IMR-90 (cell line): ENCODE data around the gene BCAS3. TPM values are rescaled to one million over a fixed set of nuclear protein-coding genes. Genes with fewer than 3 reads are reported as not detected.

Source experiments
- ATAC-seq: fragments of 200-7000 bp; cut with Tn5 transposase; 2 replicates; pipeline ENCODE4 v1.9.1; 2020; ENCODE audit warnings: low read depth, mild to moderate bottlenecking, moderate library complexity
- BruUV-seq: library from RNA; stranded (reverse); fragments of 400-500 nt; replicated peaks from 2 replicates; lab custom pipeline; 2021; lab: Mats Ljungman, UMichigan
- CTCF ChIA-PET: fragments of 300-600 bp; formaldehyde crosslinking; extraction: SDS; loops from one replicate; lab custom pipeline; 2021; ENCODE audit warnings: antibody characterized with exemption; lab: Yijun Ruan, JAX
- POLR2A ChIA-PET: fragments of 300-600 bp; sonication (Branson Sonifier 250); formaldehyde crosslinking; loops from one replicate; lab custom pipeline; 2022; ENCODE audit warnings: antibody characterized with exemption; ENCODE audit not compliant: unreplicated experiment; lab: Charles Lee
- DNase-seq: peaks from one replicate; pipeline ENCODE4 v3.0.0; 2013
- H2AFZ ChIP-seq: replicated peaks from 2 replicates; pipeline ENCODE3; 2013; ENCODE audit warnings: low read length, mild to moderate bottlenecking; ENCODE audit not compliant: poor library complexity
- H2AK5ac ChIP-seq: 2 replicates; pipeline ENCODE4 v1.6.1; 2013; ENCODE audit warnings: low read depth, low read length, inconsistent platforms
- H2AK9ac ChIP-seq: replicated peaks from 2 replicates; pipeline ENCODE3; 2013; ENCODE audit warnings: mild to moderate bottlenecking, low read depth, low read length, moderate library complexity; ENCODE audit not compliant: poor library complexity
- H2BK120ac ChIP-seq: 2 replicates; pipeline ENCODE4 v1.6.1; 2013; ENCODE audit warnings: low read depth, low read length, inconsistent platforms
- H2BK15ac ChIP-seq: 3 replicates; pipeline ENCODE4 v1.6.1; 2013; ENCODE audit warnings: low read depth, low read length, inconsistent platforms
- H2BK20ac ChIP-seq: 2 replicates; pipeline ENCODE4 v1.6.1; 2013; ENCODE audit warnings: low read depth, mild to moderate bottlenecking, inconsistent platforms, low read length, moderate library complexity
- H2BK5ac ChIP-seq: 2 replicates; pipeline ENCODE4 v1.6.1; 2013; ENCODE audit warnings: mild to moderate bottlenecking, low read depth, low read length, inconsistent platforms; ENCODE audit not compliant: poor library complexity, severe bottlenecking
- H3K14ac ChIP-seq: replicated peaks from 2 replicates; pipeline ENCODE4 v1.6.1; 2013; ENCODE audit warnings: low read depth, low read length, inconsistent platforms
- H3K18ac ChIP-seq: 2 replicates; pipeline ENCODE4 v1.6.1; 2013; ENCODE audit warnings: low read depth, low read length, control low read depth
- H3K23ac ChIP-seq: 2 replicates; pipeline ENCODE4 v1.6.1; 2013; ENCODE audit warnings: low read depth, low read length, inconsistent platforms
- H3K27ac ChIP-seq: 2 replicates; pipeline ENCODE4 v1.5.1; 2013; ENCODE audit warnings: mild to moderate bottlenecking, control low read depth, low read length; ENCODE audit not compliant: insufficient read depth
- H3K27me3 ChIP-seq: 2 replicates; pipeline ENCODE4 v1.6.1; 2013; ENCODE audit warnings: low read length; ENCODE audit not compliant: control insufficient read depth, insufficient read depth
- H3K36me3 ChIP-seq: 2 replicates; pipeline ENCODE4 v1.6.1; 2013; ENCODE audit warnings: low read length, mixed read lengths; ENCODE audit not compliant: control insufficient read depth, insufficient read depth
- H3K4ac ChIP-seq: 2 replicates; pipeline ENCODE4 v1.6.1; 2013; ENCODE audit warnings: low read depth, low read length, inconsistent platforms
- H3K4me1 ChIP-seq: 2 replicates; pipeline ENCODE4 v1.6.1; 2013; ENCODE audit warnings: low read length, mixed read lengths; ENCODE audit not compliant: control insufficient read depth, insufficient read depth
- H3K4me2 ChIP-seq: 2 replicates; pipeline ENCODE4 v1.6.1; 2013; ENCODE audit warnings: low read depth, mild to moderate bottlenecking, control low read depth, low read length, moderate library complexity
- H3K4me3 ChIP-seq: 2 replicates; pipeline ENCODE4 v1.5.1; 2013; ENCODE audit warnings: low read depth, mild to moderate bottlenecking, control low read depth, low read length, moderate library complexity; ENCODE audit not compliant: insufficient read depth
- H3K56ac ChIP-seq: 2 replicates; pipeline ENCODE4 v1.6.1; 2013; ENCODE audit warnings: low read length, inconsistent platforms; ENCODE audit not compliant: insufficient read depth; ENCODE audit errors: extremely low read depth
- H3K79me1 ChIP-seq, 2 experiments: 2 replicates each; pipeline ENCODE4 v1.6.1; 2013; ENCODE audit warnings: low read length in 2 of 2, inconsistent platforms in 1 of 2, low read depth in 1 of 2
- H3K9ac ChIP-seq: 2 replicates; pipeline ENCODE4 v1.6.1; 2013; ENCODE audit warnings: low read depth, low read length, control low read depth
- H3K9me1 ChIP-seq: 2 replicates; pipeline ENCODE4 v1.6.1; 2013; ENCODE audit warnings: low read length, inconsistent platforms; ENCODE audit not compliant: insufficient read depth
- H3K9me3 ChIP-seq: 2 replicates; pipeline ENCODE4 v1.6.1; 2013; ENCODE audit warnings: low read length; ENCODE audit not compliant: control insufficient read depth, insufficient read depth
- H4K20me1 ChIP-seq: 2 replicates; pipeline ENCODE4 v1.6.1; 2013; ENCODE audit warnings: low read length, inconsistent platforms; ENCODE audit not compliant: insufficient read depth
- H4K5ac ChIP-seq: 2 replicates; pipeline ENCODE4 v1.6.1; 2013; ENCODE audit warnings: mild to moderate bottlenecking, low read depth, low read length, control low read depth
- H4K8ac ChIP-seq, 2 experiments: 2 replicates each; pipeline ENCODE4 v1.6.1; 2013; ENCODE audit warnings: low read depth in 2 of 2, low read length in 2 of 2, control low read depth in 1 of 2, inconsistent platforms in 1 of 2
- H4K91ac ChIP-seq: 2 replicates; pipeline ENCODE4 v1.6.1; 2013; ENCODE audit warnings: low read depth, low read length, inconsistent platforms; ENCODE audit not compliant: insufficient read depth
- CTCF ChIP-seq: conservative IDR thresholded peaks from 2 replicates; pipeline ENCODE4 v1.5.1; 2012; ENCODE audit warnings: mild to moderate bottlenecking, low read depth, low read length, improper control_type of control experiment
- FOS ChIP-seq: fragments of 150-350 bp; IDR thresholded peaks from 2 replicates; pipeline ENCODE4 v1.6.1; 2016; ENCODE audit warnings: low read depth, low read length
- MAFK ChIP-seq: IDR thresholded peaks from 2 replicates; pipeline ENCODE4 v1.6.1; 2012; ENCODE audit warnings: low read depth, low read length, improper control_type of control experiment
- MAZ ChIP-seq: IDR thresholded peaks from 2 replicates; pipeline ENCODE4 v1.6.1; 2012; ENCODE audit warnings: low read depth, mild to moderate bottlenecking, low read length, improper control_type of control experiment, moderate library complexity, borderline replicate concordance
- MXI1 ChIP-seq: IDR thresholded peaks from 2 replicates; pipeline ENCODE4 v1.6.1; 2012; ENCODE audit warnings: low read depth, mild to moderate bottlenecking, low read length, moderate library complexity, borderline replicate concordance
- NFE2L2 ChIP-seq: fragments of 150-350 bp; IDR thresholded peaks from 2 replicates; pipeline ENCODE4 v1.6.1; 2016; ENCODE audit warnings: low read depth, mild to moderate bottlenecking, low read length
- POLR2A ChIP-seq: IDR thresholded peaks from 2 replicates; pipeline ENCODE4 v1.6.1; 2012; ENCODE audit warnings: mild to moderate bottlenecking, low read depth, low read length
- RAD21 ChIP-seq: IDR thresholded peaks from 2 replicates; pipeline ENCODE4 v1.6.1; 2012; ENCODE audit warnings: low read length, improper control_type of control experiment
- RFX5 ChIP-seq: IDR thresholded peaks from 2 replicates; pipeline ENCODE4 v1.8.0; 2012; ENCODE audit warnings: low read depth, mild to moderate bottlenecking, low read length, moderate library complexity
- SMC3 ChIP-seq: fragments of 150-350 bp; IDR thresholded peaks from 2 replicates; pipeline ENCODE4 v1.6.1; 2016; ENCODE audit warnings: low read depth, mild to moderate bottlenecking, antibody characterized with exemption, low read length, moderate library complexity
- USF2 ChIP-seq: fragments of 150-350 bp; IDR thresholded peaks from 2 replicates; pipeline ENCODE4 v1.6.1; 2017; ENCODE audit warnings: mild to moderate bottlenecking, antibody characterized with exemption, low read length, low read depth
- WGBS, 2 experiments: methylation state at CpG; one replicate each; pipeline versions ENCODE4 v1.1.5 to v1.1.7; 2013; ENCODE audit warnings: missing lambda C conversion rate in 2 of 2; ENCODE audit not compliant: insufficient read length in 1 of 2; ENCODE audit errors: extremely low coverage in 2 of 2; 5-methylcytosine and 5-hydroxymethylcytosine counted together
- dilution Hi-C: fragments of 300-500 bp; cut with HindIII; formaldehyde crosslinking; loops from one replicate; pipeline ENCODE4 v1.14.3; 2018; ENCODE audit warnings: low sequenced_read_pairs; ENCODE audit not compliant: unreplicated experiment
- in situ Hi-C: fragments of 300-500 bp; cut with MboI; formaldehyde crosslinking; loops from 3 replicates; pipeline ENCODE4 v1.14.3; 2019; ENCODE audit warnings: low sequenced_read_pairs, inconsistent platforms, mixed read lengths
- intact Hi-C: fragments of 100-400 bp; cut with micrococcal nuclease; formaldehyde crosslinking; loops from 2 replicates; pipeline ENCODE4 v1.10.0; 2022
- polyA plus RNA-seq, 3 experiments: library from polyadenylated mRNA; depleted of rRNA; stranded (reverse); fragments of >200 nt; gene quantifications; 2 replicates each; pipeline ENCODE4 v1.2.3, GENCODE V29; 2012; ENCODE audit warnings: low replicate concordance in 1 of 3
- total RNA-seq: library from RNA; depleted of rRNA; stranded (reverse); fragments of >200 nt; gene quantifications from 2 replicates; pipeline ENCODE4 v1.2.3, GENCODE V29; 2012

Gene BCAS3
- total and polyA plus RNA-seq, 2 of the 4 experiments (the other 2 are of a cell fraction): 6.3 to 27.1 TPM

GRCh38 chr17:61212655-61213054 lies 535.0 kb downstream of the BCAS3 start:
- Histone ChIP-seq H3K18ac (no peak overlapping the region), H3K23ac (no peak overlapping the region), H3K36me3 (no peaks in the 10 kb centered on the region), H2BK15ac (no peak overlapping the region), H3K9me1 (peaks cover under 1% of the 10 kb centered on the region; the same call in 1 of the 2 replicates), H2AK5ac (no peak overlapping the region), H3K79me1 (peaks cover 0 to 5% of the 10 kb centered on the region in 2 experiments; a peak in 2 of 4 replicates), H3K9ac (no peak overlapping the region), H4K20me1 (no peaks in the 10 kb centered on the region), H3K14ac (no peak overlapping the region), H3K4ac (no peak overlapping the region), H3K4me2 (no peak overlapping the region), H4K5ac (no peak overlapping the region), H3K9me3 (no peaks in the 10 kb centered on the region), H2BK5ac (no peak overlapping the region), H3K27ac (no peak overlapping the region), H2BK120ac (no peak overlapping the region), H4K8ac (no peak overlapping the region), H2BK20ac (no peak overlapping the region), H2AFZ (no peak overlapping the region), H3K27me3 (no peaks in the 10 kb centered on the region), H3K4me3 (no peak overlapping the region), H4K91ac (no peak overlapping the region), H3K4me1 (peaks cover 13% of the 10 kb centered on the region), H2AK9ac (no peak overlapping the region), H3K56ac (no peak overlapping the region)
- ATAC-seq: no peak
- intact Hi-C loops (no loop called here), in situ Hi-C loops (no loop called here), dilution Hi-C loops (no loop called here)
- no peak for DNase-seq
- CTCF ChIA-PET: interaction anchor here (0.9 kb wide), 1 partner anchor 11 kb away, joined by 3 read pairs; no protein-coding TSS in a partner anchor
- BruUV-seq: no TSS peak
- no peak for TF ChIP-seq NFE2L2
- TF ChIP-seq MAFK: no peak
- no peak for TF ChIP-seq MXI1
- no peak for TF ChIP-seq RFX5
- no peak for TF ChIP-seq POLR2A
- no peak for TF ChIP-seq FOS
- no peak for TF ChIP-seq RAD21
- TF ChIP-seq CTCF: no peak
- no peak for TF ChIP-seq SMC3
- no peak for TF ChIP-seq MAZ
- TF ChIP-seq USF2: no peak
- WGBS, 2 experiments: no CpG with 5 or more reads among the region's 1 CpG
- POLR2A ChIA-PET: no interaction called here
